PC-9 (cell line): Measurements from ENCODE around the gene TBCK. TPM values are rescaled to one million over a fixed set of nuclear protein-coding genes. Genes with fewer than 3 reads are reported as not detected.

Experiments
- BruUV-seq: library from RNA; stranded (reverse); fragments of 400-500 nt; replicated peaks from 2 replicates; lab custom pipeline; 2021; lab: Mats Ljungman, UMichigan
- CTCF ChIA-PET: fragments of 300-600 bp; sonication (Branson Sonifier 250); formaldehyde crosslinking; loops from one replicate; lab custom pipeline; 2022; ENCODE audit warnings: antibody characterized with exemption; lab: Charles Lee
- POLR2A ChIA-PET: fragments of 300-600 bp; sonication (Branson Sonifier 250); formaldehyde crosslinking; loops from one replicate; lab custom pipeline; 2022; ENCODE audit warnings: antibody characterized with exemption; ENCODE audit not compliant: unreplicated experiment; lab: Charles Lee
- DNase-seq, 2 experiments: peaks; one replicate each; pipeline versions ENCODE4 v3.0.0 to v3.0.0-alpha.2; 2015 to 2022; ENCODE audit warnings: mixed read lengths in 1 of 2
- H2AFZ ChIP-seq: fragments of 200-600 bp; sonication (generic); 2 replicates; pipeline ENCODE4 v1.8.1; 2017; ENCODE audit warnings: antibody characterized with exemption
- H3F3A ChIP-seq: fragments of 200-600 bp; sonication (generic); 2 replicates; pipeline ENCODE4 v1.8.1; 2017; ENCODE audit warnings: antibody characterized with exemption, mild to moderate bottlenecking, low read depth; ENCODE audit not compliant: insufficient read depth
- H3K27ac ChIP-seq: fragments of 200-600 bp; sonication (generic); 2 replicates; pipeline ENCODE4 v1.6.1; 2016; ENCODE audit warnings: mixed run types
- H3K27me3 ChIP-seq: fragments of 200-600 bp; sonication (generic); 2 replicates; pipeline ENCODE4 v1.6.1; 2016; ENCODE audit warnings: low read depth, mixed run types; ENCODE audit not compliant: insufficient read depth
- H3K36me3 ChIP-seq: fragments of 200-600 bp; sonication (generic); 2 replicates; pipeline ENCODE4 v1.6.1; 2016; ENCODE audit warnings: low read depth, mixed run types
- H3K4me1 ChIP-seq: fragments of 200-600 bp; sonication (generic); replicated peaks from 2 replicates; pipeline ENCODE4 v1.6.1; 2016; ENCODE audit warnings: mixed run types; ENCODE audit not compliant: insufficient read depth
- H3K4me2 ChIP-seq: fragments of 200-600 bp; sonication (generic); 2 replicates; pipeline ENCODE4 v1.6.1; 2017; ENCODE audit warnings: mixed run types
- H3K4me3 ChIP-seq: fragments of 200-600 bp; sonication (generic); 2 replicates; pipeline ENCODE4 v1.6.1; 2016; ENCODE audit warnings: mixed run types
- H3K79me2 ChIP-seq: fragments of 200-600 bp; sonication (generic); 2 replicates; pipeline ENCODE4 v1.6.1; 2017; ENCODE audit warnings: low read depth, mixed run types
- H3K9me2 ChIP-seq: fragments of 200-600 bp; sonication (generic); 2 replicates; pipeline ENCODE4 v1.8.1; 2017; ENCODE audit warnings: mild to moderate bottlenecking; ENCODE audit not compliant: insufficient read depth
- H3K9me3 ChIP-seq: fragments of 200-600 bp; sonication (generic); 2 replicates; pipeline ENCODE4 v1.8.1; 2016; ENCODE audit warnings: low read depth; ENCODE audit not compliant: insufficient read depth
- H4K20me1 ChIP-seq: fragments of 200-600 bp; sonication (generic); 2 replicates; pipeline ENCODE4 v1.8.1; 2017; ENCODE audit not compliant: insufficient read depth
- CTCF ChIP-seq: fragments of 200-600 bp; sonication (generic); conservative IDR thresholded peaks from 2 replicates; pipeline ENCODE4 v1.6.1; 2017; ENCODE audit warnings: mixed run types, antibody characterized with exemption, mild to moderate bottlenecking, moderate library complexity
- EZH2 ChIP-seq: fragments of 200-600 bp; sonication (generic); IDR thresholded peaks from 2 replicates; pipeline ENCODE4 v1.8.0; 2017; ENCODE audit warnings: antibody characterized with exemption, low read depth
- intact Hi-C: fragments of 100-400 bp; cut with micrococcal nuclease; formaldehyde crosslinking; loops from one replicate; pipeline ENCODE4 v1.10.0; 2022; ENCODE audit not compliant: unreplicated experiment
- total RNA-seq: library from RNA; stranded (reverse); gene quantifications from 2 replicates; pipeline ENCODE4 v1.2.3, GENCODE V29; 2021

Gene TBCK
- total RNA-seq, 1 experiment from 2014 or later, result 18.7 TPM

GRCh38 chr4:106049490-106049889, 266.5 kb downstream of the TBCK start:
- intact Hi-C loops, result no loop called here
- H3K4me3 ChIP-seq, result no peak overlapping the region
- no TSS peak for BruUV-seq
- H3K4me1 ChIP-seq, result no peaks in the 10 kb centered on the region
- TF ChIP-seq EZH2 (no peak), CTCF (no peak)
- H3K4me2 ChIP-seq, result no peak overlapping the region
- no peaks in the 10 kb centered on the region for H4K20me1 ChIP-seq
- H3K79me2 ChIP-seq, result no peaks in the 10 kb centered on the region
- H3K9me3 ChIP-seq, result no peaks in the 10 kb centered on the region
- POLR2A ChIA-PET, result no interaction called here
- no peaks in the 10 kb centered on the region for H3K36me3 ChIP-seq
- H2AFZ ChIP-seq, result no peak overlapping the region
- no peak for DNase-seq
- H3F3A ChIP-seq, result no peaks in the 10 kb centered on the region
- H3K27me3 ChIP-seq, result no peaks in the 10 kb centered on the region
- H3K9me2 ChIP-seq, result no peaks in the 10 kb centered on the region
- CTCF ChIA-PET, result no interaction called here
- no peak overlapping the region for H3K27ac ChIP-seq

GRCh38 chr4:106048250-106048971, 267.6 kb downstream of the TBCK start:
- Histone ChIP-seq H3K36me3 (no peaks in the 10 kb centered on the region), H3K27ac (no peak overlapping the region), H3K27me3 (no peaks in the 10 kb centered on the region), H3F3A (no peaks in the 10 kb centered on the region), H3K4me1 (no peaks in the 10 kb centered on the region), H2AFZ (no peak overlapping the region), H3K79me2 (no peaks in the 10 kb centered on the region), H3K9me3 (no peaks in the 10 kb centered on the region), H3K9me2 (no peaks in the 10 kb centered on the region), H4K20me1 (no peaks in the 10 kb centered on the region), H3K4me2 (no peak overlapping the region), H3K4me3 (no peak overlapping the region)
- no TSS peak for BruUV-seq
- TF ChIP-seq EZH2, result no peak
- no peak for TF ChIP-seq CTCF
- DNase-seq, result no peak
- POLR2A ChIA-PET, result no interaction called here
- intact Hi-C loops, result no loop called here
- CTCF ChIA-PET, result no interaction called here

DNA sequence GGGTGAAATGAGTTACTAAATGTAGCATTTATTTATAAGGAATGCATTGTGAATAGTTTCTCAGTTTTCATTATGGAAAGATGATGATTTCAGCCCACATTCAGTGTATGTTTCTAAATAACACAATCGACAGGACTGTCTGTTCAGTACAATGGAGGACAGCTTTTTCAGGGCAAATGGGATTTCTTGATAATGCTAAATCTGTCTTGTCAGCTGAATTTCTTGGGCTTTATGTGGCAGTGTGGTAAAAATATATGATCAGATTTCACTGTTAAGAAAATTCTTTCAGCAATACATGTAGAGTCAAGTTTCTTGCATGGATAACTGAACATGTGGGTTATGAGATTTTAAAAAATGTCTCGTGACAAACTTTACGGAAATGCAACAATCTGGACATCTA, 269.9 kb downstream of the TBCK start:
- Histone ChIP-seq H4K20me1 (no peaks in the 10 kb centered on the region), H3K4me2 (no peak overlapping the region), H3K9me2 (no peaks in the 10 kb centered on the region), H3K36me3 (no peaks in the 10 kb centered on the region), H3K4me1 (no peaks in the 10 kb centered on the region), H3K79me2 (no peaks in the 10 kb centered on the region), H3F3A (no peaks in the 10 kb centered on the region), H3K27ac (no peak overlapping the region), H3K4me3 (no peak overlapping the region), H3K9me3 (no peaks in the 10 kb centered on the region), H3K27me3 (no peaks in the 10 kb centered on the region), H2AFZ (no peak overlapping the region)
- intact Hi-C loops, result no loop called here
- no TSS peak for BruUV-seq
- CTCF ChIA-PET, result no interaction called here
- POLR2A ChIA-PET, result no interaction called here
- TF ChIP-seq CTCF (no peak), EZH2 (no peak)
- no peak for DNase-seq
